NCI-H82 (cell line): ENCODE data around the gene SV2C.
A peak's percentile ranks its signal among the peaks of the same experiment; 100 is the strongest.
"Not testable (repeated sequence)": the region's sequence is repeated elsewhere in the genome, so short reads cannot be mapped to it uniquely, and the experiment has no call there.

Experiments
- DNase-seq: peaks from one replicate; lab custom pipeline; 2025; lab: John Stamatoyannopoulos, UW

SV2C gene

DNA sequence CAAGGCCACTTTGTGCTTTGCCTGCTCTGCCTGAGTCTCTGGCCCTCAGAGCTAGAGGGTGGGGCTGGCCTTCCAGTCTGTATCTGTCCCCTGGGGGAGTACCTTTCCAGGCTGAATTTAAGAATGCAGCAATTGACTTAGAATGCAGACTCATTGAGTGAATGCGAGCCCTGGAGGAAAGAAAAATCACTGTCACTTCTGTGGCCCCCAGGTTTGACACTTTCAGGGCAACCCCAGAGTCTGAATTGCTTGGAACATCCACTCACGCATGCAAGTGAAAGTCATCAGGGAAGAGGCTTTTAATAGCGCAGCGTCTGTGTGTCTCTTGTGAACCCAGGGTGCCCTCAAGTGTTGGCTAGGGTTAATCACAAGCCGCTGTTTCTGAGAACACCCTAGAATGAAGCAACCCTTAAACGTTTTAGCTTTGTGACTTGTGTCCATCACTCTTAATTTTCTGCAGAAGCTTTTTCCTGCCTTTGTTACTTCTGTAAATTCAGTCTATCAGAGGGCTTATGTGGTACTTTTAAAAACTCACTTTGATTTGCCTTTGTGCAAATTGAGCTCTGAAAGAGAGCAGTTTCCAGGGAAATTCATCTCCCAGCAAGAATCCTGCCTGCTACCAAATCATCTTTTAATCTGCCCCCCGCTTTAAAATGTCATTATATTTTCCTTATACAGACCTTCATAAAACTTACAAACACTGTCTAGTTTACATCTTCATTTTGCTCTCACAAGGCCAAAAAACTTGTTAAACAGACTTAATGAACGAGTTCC is 173.1 kb downstream of the SV2C start:
- DNase-seq: peak; percentile 86

DNA sequence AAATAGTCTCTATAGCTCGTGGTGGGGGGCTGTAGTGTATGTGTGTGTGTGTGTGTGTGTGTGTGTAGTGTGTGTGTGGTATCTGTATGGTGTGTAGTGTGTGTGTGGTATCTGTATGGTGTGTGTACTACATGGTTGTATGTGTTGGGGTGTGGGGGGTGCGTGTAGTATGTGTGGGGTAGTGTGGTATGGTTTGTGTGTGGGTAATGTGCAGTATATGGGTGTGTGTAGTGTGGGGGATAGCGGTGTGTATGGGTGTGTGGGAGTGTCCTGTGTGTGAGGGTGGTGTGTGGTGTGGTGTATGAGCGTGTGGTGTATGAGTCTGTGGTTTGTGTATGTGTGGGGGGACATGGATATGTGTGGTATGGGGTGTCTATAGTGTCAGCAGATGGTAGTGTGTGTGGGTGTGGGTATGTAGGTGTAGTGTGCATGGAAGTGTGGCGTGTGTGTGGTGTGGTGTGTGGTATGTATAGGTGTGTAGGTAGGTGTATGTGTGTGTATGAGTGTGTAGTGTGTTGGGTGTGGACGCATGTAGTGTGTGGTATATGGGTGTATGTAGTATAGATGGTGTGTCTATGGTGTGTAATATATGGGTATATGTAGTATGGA is 174.1 kb downstream of the SV2C start:
- no peak for DNase-seq

DNA sequence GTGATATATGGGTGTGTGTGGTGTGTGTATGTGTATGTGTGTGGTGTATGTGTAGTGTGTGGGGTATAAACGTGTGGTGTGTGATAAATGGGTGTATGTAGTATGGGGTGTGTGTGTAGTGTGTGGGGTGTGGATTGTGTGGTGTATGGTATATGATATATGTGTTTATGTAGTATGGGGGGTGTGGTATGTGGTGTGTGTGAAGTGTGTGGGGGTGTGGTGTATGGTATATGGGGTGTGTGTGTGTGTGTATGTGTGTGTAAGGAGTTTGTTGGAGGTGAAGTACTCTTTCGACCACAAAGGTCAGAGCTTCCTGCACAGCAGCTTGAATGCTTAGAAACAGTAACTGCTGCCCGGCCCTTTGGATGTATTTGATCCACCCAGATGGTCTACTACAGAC is 174.7 kb downstream of the SV2C start:
- DNase-seq: no peak

DNA sequence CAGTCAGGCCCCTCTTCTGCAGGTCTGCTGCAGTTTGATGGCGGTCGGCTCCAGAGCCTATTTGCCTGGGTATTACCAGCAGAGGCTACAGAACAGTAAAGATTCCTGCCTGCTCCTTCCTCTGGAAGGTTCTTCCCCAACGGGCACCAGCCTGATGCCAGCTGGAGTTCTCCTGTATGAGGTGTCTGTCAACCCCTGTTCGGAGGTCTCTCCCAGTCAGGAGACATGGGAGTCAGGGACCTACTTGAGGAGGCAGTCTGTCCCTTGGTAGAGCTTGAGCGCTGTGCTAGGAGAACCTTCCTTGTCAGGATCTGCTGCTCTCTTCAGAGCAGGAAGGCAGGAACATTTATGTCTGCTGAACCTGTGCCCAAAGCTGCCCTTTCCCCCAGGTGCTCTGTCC is 181.5 kb downstream of the SV2C start:
- no peak for DNase-seq

DNA sequence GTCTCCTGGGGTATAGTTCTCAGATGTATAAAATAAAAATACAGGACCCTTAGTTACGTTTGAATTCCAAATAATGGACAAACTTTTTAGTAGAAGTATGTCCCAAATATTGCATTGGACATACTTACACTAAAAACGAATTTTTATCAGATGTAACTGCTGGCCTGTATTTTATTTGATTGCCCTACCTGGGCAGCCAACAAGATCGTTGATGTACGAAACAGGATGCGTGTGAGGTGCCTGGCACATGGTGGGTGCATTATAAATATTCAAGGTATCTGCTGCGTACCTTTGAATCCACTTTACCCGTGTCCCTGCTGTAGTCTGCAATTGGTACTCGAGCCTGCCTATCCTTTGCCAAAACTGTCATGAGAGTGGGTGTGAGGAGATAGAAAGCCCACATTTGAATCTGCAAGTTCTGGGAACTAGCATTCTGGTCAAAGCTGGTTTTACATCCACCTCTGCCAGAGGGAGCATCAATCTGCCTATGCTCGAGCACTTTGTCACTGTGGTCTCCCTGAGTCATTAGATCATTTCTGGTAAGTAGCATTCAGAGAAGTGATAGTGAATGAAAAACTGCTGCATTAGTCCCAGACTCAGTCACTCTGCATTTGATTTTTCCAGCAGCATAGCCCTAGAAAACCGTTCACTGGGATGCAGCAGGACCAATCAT is 186.2 kb downstream of the SV2C start:
- no peak for DNase-seq

DNA sequence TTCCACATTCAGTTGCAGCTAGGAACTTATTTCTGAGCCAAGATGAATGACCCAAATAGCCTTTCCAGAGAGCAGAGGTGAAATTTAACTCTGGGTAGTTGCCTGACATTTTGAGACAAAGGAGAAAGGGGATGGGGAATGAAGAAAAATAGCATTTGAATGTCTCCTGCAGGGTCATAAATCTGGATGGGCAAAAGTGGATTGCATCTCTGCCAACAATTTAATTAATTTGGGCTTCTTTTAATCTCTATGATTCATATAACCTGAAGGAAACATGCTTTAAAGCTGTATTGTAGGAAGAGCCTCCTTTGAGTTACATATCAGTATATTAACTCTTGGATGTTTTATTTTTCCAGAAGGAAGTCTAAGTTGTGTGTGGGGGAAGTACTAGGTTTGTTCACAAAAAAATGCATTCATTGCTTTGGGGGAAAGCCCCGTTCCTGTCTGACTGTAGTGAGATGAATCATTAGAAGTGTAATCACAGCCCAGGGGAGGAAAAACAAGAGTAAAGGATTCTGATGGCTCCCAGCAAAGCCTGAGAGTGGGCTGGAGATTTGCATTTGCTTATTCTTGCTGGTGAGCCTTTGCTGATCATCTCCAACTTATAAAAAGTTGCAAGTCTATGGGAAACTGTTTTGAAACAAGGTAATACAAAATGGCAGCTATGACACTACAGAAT is 186.9 kb downstream of the SV2C start:
- no peak for DNase-seq

DNA sequence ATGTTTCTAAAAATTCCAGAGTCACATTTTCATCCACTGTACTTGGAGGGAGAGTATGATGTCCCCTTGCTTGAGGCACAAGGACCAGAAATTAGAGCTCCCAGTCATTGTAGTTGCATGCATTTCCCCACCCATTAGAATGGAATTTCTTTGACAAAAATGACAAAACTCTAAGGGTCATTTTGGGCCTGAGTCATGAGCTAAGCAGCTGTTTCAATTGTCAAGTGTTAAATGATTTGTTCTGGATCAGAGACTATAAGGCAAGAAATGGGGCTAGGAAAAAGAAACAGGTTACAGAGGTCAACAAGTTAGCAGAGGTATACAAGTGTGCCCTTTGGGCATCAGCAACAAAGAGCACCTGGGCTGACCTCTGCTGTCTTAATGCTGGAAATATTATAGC is 188.7 kb downstream of the SV2C start:
- no peak for DNase-seq

DNA sequence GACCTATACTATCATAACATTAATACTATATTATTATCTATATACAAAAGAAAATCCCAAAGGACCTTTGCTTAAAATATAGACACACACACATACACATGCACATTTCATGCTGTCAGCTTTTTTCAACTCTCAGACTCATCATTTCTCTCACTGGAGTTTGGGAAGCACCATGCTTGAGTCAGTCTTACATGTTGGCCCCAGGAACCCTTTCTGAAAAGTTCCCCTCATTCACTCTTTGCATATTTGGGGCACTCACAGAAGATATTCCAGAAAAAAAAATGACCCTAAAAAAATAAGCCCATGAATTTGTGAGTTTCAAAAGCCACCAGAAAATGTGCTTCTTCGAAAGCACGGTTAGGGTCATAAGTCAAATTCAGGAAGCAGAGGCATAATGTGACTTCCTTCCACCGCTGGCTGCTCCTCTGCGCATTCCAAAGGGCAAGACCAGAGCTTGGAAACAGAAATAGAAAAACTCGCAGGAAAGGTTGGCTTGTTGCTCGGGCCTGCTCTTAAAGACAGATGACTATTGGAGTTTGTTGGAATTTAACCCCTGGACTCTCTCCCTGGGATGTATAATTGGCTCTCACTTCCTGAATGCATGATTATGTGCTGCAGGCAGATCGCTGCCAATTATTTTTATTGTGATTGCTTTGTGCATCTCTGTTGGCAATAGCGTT is 190.2 kb downstream of the SV2C start:
- no peak for DNase-seq

DNA sequence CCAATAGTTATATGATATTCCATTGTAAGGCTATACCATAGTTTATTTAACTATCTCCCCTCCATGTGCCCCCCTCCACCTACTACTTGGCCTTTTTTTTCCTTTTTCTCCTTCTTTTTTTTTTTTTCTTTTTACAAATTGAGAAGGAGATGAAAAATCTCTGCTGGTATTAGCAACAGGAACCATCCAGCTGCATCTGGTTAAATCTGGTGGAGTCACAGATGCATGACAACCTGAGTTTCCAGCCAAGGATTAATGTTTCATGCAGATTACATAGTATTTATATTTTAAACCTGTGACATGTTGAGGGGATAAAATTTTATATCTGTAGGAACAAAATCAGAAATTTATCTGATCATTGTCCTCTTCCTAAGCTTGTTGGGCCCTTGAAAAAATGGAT is 191.4 kb downstream of the SV2C start:
- DNase-seq: no peak

DNA sequence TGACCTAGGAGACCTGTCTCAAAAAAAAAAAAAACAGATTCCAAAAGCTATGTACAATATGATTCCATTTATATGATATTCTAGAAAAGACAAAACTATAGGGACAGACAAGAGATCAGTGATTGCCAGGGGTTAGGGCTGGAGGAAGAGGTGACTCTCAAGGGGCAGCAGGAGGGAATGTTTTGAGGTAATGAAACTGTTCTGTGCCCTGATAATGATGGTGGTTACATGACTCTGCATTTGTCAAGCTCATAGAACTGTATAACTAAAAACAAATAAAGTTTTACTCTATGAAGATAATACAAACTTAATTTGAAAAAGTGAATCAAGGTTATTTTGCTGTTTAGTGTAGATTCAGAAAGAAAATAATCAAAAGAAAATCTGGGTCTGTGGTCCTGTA is 194.6 kb downstream of the SV2C start:
- no peak for DNase-seq

DNA sequence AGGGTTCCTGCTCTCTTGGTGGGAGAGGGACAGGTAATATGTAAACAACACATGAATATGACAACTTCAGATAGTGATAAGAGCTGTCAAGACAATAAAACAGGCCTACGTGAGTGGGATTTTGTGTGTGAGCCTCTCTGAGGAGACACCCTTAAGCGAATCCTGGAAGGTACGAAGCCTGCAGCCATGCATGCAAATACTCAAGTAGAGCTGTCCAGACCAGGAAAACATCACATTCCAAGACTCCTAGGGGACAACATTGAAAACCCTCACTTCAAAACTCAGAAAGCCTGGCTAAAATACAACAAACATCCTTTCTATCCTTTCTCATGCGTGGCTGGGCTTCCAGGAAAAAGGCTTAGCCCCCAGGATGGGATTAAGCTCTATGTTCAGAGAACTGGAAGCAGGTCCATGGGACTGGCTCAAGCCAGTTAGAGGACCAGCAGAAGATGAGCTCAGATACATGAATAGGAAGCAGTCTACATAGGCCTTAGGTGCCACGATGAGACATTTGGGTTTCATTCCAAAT is 195.1 kb downstream of the SV2C start:
- DNase-seq: peak; percentile 3

DNA sequence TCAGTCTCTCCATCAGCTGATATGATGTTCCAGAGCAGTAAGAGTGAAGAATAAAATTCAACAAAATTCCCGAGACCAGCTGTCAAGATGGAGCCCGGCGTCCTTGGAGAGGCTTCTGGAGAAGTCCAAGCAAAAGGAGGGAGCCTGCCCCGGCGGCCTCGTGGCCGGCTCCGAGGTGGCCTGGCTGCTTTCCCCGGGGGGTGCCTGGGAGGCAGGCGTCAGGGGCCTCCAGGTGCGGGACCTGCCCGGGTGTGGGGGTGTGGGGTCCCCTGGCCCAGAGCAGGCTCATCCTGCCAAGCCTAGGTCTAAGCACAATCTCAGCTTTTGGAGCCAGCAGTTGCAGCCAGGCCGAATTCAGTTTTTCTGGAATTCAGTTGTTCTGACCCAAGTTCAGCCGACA is 197.3 kb downstream of the SV2C start:
- no peak for DNase-seq

DNA sequence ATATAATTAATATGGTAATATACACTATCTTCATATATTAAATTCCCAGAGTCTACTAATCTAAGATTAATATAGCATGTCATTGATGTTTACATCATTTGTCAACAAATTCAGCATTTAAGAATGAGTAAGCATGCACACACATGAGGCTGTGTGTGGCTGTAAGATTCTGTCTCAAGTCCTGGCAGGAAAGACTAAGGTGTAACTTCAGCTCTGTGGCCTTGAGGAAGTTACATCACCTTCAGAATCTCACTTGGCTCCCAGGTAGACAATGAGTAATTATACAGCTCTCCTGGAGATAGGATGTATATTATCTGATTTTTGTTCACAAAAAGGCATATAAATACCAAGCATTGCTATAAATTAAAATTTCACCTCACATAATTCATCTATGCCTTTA is 200.5 kb downstream of the SV2C start:
- no peak for DNase-seq

DNA sequence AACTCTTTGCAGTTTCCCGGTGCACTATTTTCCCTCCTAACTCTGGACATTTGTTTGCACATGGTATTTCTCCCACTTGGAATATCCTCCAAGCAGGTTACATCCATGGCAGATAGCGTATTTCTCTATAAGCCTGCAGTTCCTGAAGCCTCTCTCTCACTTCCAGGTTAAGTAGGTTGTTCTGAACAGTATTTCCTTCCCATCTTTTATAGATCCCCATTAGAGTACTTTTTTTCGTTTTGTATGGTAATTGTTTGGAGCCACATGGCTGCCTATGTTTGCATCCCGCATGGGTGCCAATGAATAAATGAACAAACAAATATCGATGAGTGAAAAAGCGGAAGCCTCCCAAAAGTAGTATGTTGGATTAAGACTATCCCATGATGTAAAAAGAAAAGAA is 206.5 kb downstream of the SV2C start:
- no peak for DNase-seq

DNA sequence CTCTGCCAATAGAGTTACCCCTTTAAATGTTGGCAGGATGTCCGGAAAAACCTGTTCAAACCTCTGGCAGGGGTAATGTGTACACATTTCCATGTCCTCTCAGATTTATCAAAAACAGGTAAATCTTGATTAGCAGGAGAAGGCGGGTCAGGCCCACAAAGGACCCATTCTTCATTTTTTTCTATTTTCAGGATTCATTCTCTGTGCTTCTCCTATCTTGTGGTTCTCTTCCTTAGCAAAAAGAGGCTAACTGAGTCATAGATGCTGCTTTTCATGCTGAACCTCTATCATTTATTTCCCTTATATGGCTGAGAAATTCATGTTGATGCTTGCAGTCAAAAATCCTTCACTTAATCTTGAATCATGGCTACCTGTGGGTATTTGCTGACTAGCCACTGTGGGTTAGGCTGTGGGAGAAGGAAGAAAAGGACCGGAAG is 207.2 kb downstream of the SV2C start:
- DNase-seq: no peak

DNA sequence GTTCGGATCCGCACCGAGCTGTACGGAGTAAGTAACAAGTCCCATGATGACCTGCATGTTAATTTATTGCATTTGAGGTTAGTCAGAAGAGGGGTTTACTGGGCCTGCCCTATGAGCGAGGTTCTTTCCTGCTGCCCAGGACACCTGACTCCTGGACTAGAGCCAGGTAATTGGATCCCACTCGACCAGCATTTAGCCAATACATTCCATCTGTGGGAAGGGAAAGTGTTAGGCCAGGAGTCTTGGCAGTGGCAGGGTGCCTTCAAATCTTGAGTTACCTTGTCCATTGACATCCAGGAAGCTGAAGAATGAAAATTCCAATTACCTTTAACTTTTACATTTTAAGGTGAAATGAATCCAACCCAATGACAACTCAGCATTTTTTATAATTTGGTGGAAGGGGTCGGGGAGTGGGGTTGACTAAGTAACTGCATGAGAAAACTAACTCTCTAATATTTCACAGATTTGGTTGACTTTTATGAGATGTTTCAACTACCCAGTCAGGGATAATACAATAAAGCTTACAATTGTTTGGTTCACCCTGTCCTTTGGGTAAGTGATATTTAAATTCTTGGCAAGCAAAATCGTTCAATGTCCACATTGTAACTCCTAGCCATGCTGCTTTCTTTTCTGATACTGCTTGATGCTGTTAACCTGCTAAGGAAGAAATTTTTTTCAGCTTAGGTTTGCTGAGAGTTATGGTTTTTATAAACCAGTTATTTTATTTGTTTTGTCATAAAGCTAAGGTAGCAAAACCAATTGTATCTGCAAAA is 208.3 kb downstream of the SV2C start:
- peak; percentile 1 for DNase-seq

DNA sequence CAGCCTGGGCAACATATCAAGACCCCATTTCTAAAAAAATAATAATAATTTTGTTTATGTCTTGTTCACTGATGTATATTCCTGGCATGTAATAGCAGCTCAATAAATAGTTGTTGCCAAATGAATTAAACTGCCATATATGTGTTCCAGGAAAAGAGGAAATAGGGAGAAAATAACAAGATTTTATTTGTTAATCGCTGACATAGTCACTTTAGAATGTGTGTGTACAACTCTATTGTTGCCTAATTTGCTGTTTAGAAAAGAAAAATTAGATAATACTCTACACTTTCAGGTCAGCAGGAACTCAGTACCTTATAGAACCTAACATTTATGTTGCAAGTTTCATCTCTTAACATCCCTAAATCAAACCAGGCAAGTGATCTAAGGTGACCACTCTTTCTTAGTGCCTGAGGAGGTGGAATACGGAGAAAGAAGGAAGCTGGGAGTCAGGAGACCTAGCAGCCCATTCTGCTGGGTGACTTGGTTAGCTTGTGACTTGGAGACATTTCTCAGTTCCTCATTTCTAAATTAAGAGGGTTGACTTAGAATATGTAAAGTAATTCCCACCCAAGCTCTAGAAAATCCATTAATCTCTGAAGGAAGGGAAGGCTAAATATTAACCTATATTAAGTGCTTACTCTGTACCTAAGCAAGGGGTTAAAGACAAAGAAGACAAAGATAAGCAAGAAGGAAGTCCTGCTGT is 209.6 kb downstream of the SV2C start:
- DNase-seq: no peak

DNA sequence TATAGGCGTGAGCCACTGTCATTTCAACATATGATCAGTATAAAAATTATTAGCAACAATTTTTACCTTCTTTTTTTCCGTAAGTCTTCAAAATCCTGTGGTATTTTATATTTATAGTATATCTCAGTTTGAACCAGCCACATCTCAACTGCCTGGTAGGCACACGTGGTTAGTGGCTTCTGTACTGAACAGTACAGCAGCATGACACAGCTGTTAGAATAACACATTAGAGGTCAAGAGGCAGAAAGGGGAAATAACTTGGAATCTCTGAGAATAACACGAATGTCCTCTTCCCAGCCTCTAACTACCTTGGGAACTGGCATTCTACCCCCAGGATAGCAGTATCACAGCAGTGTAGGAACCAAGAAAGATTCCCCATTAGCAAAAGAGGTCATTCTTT is 211.4 kb downstream of the SV2C start:
- no peak for DNase-seq

DNA sequence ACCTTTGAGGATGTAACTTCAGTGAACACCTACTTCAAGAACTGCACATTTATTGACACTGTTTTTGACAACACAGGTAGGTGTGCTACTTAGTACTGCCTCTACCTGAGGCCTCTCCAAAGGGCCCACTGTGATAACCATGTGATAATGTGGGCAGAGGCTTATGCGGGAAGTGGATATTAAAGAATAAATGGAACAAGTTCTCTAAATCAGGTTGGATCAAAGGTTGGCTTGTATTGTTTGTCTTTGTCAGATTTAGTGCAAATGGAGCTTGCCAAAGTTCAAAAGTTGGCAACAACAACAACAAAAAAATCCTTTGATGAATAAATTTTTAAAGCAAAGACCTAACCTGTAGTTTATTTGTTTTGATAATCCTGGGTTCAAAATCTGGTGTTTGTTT is 215.7 kb downstream of the SV2C start:
- DNase-seq: no peak

DNA sequence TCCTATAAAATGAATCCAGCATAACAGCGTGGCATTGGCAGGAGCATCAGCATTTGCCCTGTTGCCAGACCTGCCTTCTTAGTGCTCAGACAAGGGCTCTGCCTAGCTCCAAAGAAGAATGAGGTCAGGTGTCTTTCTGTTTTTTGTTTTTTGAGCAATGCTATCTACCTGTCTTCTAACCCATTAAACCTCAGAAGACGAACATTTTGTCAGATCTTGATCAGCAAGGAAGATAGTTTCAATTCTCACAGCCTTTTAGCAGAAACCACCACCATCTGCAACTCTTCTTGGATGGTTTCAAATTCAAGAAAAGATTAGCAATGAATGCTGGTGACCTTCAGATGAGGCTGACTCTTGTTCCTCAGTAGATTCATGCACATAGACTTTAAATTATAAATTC is 216.4 kb downstream of the SV2C start:
- DNase-seq: no peak

DNA sequence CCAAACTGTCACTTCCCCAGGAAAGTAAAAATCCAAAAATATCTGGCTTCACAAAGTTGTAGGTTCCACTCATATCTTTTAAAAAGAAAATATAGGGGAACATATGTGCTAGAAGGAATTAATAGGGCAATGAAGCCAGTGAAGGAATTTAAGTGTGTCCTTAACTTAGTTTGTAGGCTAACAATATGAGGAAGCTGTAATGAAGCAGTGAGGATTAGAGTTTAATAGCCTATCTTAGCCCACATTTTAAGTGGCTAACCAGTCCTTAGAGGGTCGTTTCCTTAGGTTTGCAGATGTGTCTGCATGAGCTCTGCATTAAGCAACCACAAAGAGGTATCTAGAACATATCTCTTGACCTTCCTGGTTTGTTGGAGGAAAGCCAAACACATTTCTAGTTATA is 218.7 kb downstream of the SV2C start:
- DNase-seq: not testable (repeated sequence)
